SW 1271 (cell line): ENCODE data around the gene ZPBP.

ENCODE experiments used
- DNase-seq, 2 experiments: peaks; one replicate each; lab custom pipeline; 2025; lab: John Stamatoyannopoulos, UW

ZPBP gene, protein sequence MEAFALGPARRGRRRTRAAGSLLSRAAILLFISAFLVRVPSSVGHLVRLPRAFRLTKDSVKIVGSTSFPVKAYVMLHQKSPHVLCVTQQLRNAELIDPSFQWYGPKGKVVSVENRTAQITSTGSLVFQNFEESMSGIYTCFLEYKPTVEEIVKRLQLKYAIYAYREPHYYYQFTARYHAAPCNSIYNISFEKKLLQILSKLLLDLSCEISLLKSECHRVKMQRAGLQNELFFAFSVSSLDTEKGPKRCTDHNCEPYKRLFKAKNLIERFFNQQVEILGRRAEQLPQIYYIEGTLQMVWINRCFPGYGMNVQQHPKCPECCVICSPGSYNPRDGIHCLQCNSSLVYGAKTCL

DNA sequence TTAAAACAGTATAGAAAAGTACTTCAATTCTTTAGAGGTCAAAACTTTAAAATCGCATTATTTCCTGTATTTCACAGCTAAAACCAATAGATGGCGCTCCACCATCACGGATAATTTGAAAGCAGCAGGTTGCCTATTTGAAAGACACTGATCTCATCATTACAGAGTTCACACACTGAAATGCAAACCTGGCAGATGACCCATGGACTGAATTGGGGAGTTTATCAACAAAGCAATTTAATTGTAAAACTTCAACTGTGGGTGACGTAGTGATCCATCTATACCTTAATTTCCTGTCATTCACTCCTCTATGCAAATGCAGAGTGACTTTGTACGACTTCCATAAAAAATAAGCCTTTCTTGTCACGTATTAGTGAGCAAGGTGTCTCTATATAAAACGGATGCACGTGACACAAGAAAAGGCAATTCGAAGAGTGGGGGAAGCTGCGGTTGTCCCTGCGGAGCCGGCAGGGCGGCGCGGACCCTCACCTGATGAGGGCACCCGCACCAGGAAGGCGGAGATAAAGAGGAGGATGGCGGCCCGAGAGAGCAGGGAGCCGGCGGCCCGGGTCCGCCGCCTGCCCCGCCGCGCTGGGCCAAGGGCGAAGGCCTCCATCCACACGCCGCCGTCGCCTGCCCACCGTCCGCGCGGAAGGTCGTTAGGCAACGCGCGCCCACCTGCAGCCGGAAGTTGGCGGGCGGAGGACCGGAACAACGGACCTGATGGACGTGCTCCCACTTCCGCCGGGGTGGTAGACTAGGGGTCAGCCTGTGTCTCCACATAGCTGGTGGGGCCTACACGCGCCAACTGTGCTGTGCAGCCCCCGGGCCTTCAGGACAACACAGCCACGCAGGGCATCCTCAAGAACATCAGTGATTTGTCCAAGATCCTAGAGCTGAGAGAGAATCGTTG lies at the start of gene ZPBP:
Gene ZPBP (minus strand): TSS at position 668 of the 913 bp plus-strand sequence. CDS start 52 bp downstream, at position 616.
- peak in 1 of 2 experiments; percentile 12 for DNase-seq

DNA sequence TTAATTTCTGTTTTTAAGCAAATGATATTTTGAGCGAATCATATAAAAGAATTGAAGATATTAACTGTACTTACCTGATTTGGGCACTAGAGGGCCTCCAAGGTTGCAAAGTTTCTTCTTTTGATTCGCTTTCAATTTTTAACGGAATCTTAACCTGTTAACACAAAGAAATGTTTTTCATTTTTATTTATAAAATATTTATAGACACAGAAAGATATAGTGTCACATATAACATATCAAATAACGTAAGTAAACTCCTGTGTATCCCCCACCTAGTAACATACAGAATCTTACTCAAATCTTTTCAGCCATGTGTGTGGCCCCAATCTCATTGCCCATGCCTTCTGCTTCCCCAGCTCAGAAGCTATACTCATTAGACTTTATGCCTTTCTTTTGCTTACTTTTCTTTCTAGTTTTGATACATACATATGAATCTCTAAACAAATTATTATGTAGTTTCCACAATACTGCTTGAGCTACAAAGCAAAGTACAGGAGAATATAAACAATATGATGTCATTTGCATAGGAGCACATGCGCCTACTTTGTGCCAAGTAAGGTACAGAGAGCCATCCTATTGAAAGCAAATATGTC lies 49.5 kb upstream of the ZPBP start:
- DNase-seq, result peak in 1 of 2 experiments; percentile 22

DNA sequence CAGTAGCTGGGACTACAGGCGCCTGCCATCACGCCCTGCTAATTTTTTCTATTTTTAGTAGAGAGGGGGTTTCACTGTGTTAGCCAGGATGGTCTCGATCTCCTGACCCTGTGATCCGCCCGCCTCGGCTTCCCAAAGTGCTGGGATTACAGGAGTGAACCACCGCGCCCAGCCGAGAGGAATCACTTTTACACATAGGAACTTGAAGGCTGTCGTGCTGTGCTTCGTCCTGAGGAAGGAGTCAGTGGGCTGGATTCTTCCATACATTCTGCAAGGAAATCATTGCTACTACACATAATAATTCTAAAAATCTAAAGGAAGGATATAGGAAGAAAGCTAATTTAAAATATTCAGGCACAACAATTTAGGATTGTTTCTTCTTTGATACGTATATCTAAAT lies 48.8 kb upstream of the ZPBP start:
- DNase-seq, result no peak

DNA sequence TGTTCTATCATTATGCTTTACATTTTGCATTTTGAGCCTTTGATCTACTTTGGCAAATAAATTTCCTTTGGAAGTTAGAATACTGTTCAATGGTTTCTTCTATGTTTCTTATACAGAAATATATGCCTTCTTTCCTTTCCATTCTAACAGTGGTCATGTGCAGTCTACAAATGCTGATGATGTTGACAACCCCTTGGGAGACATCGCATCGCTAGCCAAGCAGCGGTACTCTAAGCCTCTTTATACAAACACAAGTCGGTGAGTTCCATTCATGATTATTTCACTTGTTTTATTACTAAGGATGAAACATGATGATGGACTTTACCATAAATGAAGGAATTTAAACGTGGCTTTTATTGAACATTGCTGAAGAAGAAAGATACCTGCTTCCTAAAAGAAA lies 48.1 kb upstream of the ZPBP start:
- DNase-seq, result no peak

DNA sequence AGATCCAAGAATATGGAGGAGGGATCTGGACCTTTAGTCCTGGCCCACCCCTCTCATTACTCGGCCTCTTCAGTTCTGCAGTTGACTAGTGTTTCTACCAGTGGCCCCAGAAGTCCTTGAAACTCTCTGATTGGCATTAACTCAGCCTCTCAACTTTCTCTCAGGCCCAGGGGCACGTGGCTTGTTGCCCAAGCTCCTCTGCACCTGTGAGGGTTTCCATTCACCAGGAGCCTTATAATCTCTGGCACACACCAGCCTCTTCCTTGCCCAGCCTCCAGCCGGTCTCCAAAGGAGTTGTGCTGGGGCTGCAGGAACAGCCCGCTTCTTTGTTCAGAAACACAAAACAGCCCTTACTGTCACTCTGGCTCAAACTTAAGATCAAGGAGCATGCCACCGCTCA lies 47.6 kb upstream of the ZPBP start:
- DNase-seq, result no peak

DNA sequence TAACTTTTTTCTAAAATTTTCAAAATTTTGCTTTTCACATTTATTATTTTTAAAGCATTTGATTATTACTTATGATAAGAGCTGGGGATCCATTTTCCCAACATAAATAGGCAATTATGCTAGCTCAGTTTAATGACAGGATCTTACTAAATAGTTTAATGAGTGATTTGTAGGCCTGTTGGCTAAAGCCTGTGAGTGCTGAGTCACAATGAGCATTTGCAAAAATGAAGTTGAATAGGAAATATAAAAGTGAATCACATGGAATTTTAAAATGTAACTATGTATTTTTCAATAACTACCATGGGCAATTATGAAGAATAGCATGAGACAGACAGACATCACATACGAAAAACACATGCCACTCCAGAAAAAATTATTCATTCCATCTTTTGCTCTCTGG lies 45.1 kb upstream of the ZPBP start:
- DNase-seq, result no peak

DNA sequence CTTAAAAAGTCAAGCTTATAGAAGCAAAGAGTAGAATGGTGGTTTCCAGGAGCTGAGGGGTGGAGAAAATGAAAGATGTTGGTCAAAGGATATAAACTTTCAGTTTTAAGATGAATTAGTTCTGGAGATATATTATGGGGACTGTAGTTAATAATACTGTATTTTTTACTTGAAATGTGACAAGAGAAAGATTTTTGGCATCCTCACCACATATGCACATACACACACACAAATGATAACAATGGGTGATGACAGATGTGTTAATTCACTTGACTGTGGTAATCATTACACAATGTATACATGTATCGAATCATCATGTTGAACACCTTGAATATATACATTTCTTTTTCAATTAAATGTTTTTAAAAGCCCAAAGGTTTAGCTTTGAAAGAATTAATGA lies 32.7 kb upstream of the ZPBP start:
- DNase-seq, result no peak

DNA sequence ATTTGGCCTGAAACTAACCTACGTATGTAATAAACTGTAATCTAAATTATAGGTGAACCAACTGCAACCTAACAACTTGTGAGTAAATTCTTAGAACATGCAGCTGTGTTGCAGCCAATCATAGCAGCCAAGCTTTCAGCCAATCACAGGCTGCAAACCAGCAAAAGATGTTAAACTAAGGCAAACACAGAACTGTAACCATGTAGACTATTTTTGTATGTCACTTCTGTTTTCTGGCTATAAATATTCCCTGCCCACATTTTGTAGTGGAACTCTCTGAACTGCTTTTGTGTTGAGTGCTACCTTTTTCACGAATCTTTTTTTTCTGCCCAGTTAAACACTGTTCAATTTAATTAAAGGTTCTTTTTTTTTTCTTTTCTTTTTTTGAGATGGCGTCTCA lies 28.2 kb upstream of the ZPBP start:
- no peak for DNase-seq

DNA sequence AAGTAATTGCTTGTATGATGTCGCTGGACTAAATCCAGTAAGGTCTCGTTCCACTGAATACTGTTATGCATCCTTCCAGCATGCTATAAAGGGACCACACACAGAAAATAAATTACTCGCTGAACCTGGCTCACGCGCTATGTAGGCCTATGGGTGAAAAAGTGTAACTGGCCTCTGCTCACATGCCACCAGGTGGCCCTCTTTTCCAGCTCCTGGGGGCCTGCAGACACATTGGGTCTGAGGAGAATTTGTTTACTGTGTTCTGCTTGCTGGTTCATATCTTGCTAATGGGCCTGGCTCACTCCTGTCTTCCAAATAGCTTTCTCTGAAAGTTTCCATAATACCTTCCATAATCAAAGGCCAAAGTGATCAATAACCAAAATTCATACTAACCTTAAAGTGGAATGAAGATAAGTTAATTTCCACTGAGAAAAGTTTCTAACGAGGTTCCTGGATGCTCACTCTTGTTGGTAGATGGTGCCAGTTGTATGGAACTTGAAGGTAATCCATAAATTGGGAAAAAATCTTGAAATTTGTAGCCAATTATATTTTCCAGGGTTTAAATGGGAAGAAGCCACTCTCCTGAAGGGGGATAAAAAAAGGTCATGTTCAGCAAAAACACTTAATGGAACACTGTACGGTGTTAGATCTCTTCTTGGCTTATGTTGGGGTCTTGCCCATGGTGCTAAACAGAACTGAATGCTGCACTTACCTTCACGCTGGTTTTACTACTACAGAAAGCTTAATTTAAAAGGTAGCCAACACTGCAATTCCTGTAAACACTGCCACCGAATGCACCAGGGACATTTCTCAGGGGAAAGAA lies 27.0 kb upstream of the ZPBP start:
- no peak for DNase-seq

DNA sequence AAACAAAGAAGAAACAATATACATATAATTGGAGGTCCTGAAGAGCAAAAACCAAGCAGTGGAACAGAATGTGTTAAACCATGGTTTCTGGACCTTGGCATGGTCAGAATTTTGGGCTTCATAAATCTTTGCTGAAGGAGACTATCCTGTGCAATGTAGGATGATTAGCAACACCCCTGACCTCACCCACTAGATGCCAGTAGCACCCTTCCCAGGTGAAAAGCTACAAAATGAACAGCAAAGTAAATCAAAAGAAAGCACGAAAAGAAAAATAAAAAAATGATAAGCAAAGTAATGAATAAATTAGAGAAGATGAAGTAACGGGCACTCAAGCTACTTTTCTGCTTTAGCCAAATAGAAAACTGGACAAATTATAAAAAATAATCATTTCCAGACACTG lies 19.2 kb upstream of the ZPBP start:
- DNase-seq, result no peak

DNA sequence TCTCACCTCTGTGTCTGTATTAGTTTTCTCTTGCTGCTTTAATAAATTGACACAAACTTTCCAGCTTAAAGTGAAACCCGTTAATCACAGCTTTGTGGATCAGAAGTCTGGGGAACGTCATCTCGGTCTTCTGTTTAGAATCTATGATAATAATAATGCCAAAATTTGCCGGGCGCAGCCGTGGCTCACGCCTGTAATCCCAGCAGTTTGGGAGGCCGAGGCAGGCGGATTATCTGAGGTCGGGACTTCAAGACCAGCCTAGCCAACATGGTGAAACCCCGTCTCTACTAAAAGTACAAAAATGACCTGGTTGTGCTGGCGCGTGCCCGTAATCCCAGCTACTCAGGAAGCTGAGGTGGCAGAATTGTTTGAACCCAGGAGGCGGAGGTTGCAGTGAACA lies 8.8 kb upstream of the ZPBP start:
- no peak for DNase-seq

DNA sequence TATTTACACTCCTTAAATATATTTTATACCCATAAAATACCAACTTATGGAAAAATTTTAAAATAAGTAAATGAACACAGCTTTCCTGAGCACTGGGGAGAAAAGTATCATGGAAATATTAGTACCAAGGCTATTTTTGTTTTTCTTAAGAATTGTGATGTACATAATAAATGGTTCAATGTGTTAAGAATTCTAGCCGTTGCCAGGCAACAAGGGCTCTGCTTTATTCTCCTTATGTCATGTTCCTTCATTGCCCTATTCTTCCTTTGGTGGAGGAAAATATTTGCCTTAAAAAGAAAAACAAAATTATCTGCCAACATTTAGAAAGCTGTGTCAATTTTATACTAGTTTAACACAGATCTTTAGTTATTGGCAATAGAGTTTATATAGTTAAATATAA lies 2.6 kb upstream of the ZPBP start:
- no peak for DNase-seq

DNA sequence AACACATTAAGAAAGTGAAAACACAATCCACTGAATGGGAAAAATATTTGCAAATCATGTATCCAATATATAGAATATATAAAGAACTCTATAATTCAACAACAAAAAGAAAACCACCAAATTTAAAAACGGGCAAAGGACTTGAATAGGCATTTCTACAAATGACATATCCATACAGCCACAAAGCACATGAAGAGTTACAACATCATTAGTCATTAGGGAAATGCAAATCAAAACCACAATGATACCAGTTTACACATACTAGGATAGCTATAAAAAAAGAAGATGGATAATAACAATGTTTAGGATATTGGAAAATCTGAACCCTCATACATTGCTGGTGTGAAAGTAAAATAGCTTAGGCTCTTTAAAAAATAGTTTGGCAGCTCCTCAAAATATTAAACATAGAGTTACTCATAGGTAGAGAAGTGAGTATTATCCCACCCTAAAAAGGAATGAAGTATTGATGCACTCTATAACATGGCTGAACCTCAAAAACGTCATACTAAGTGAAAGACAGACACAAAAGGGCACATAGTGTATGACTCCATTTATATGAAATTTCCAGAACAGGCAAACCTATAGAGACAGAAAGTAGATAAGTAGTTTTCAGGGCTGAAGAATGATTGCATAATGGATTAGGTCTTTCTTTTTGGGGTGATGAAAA lies 4.5 kb downstream of the ZPBP start:
- DNase-seq, result no peak

DNA sequence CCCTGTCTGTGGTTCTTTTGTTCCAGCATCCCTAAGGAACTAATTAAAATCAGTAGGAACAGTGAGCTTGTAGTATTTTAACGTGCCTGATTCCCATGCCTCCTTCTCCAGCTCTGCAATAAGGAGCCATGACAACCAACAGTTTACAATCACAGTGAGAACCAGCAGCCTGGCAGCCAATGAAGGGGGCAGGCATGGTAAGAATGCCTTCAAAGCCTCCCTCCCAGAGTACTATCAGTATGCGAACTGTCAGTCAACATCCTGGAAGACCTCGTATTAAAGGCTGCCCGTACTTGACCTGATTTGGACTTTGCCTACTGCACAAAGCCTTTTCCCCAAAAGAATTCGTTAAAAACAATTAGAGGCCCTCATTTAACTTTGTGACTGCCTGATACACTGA lies 7.7 kb downstream of the ZPBP start:
- DNase-seq, result no peak

DNA sequence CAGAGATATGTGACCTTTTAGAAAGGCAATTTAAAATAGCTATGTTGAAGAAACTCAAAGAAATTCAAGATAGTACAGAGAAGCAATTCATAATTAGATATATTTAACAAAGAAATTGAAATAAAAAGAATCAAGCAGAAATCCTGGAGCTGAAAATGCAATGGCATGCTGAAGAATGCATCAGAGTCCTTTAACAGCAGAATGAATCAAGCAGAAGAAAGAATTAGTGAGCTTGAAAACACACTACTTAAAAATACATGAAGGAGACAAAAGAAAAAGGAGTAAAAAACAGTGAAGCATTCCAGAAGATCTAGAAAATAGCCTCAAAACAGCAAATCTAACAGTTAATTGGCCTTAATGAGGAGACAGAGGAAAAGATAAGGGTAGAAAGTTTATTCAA lies 20.0 kb downstream of the ZPBP start:
- no peak for DNase-seq

DNA sequence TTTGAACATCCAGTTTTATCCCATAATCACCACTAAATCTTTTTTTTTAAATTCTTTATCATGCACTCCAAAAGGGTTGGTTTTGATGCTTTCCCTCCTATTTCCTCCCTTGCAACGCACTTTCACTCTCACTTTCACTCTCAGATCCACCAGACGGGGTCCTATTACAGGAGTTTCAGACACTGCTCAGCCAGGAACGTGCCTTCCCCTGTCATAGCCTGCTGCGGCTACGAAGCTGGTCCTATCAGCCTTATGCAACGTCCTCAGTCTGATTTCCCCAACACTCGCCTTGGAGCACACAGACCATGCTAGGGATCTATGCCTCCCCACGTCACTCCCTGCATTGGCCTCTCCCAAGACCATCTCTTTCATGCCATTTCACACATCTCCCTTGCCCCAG lies 23.4 kb downstream of the ZPBP start:
- DNase-seq, result no peak

DNA sequence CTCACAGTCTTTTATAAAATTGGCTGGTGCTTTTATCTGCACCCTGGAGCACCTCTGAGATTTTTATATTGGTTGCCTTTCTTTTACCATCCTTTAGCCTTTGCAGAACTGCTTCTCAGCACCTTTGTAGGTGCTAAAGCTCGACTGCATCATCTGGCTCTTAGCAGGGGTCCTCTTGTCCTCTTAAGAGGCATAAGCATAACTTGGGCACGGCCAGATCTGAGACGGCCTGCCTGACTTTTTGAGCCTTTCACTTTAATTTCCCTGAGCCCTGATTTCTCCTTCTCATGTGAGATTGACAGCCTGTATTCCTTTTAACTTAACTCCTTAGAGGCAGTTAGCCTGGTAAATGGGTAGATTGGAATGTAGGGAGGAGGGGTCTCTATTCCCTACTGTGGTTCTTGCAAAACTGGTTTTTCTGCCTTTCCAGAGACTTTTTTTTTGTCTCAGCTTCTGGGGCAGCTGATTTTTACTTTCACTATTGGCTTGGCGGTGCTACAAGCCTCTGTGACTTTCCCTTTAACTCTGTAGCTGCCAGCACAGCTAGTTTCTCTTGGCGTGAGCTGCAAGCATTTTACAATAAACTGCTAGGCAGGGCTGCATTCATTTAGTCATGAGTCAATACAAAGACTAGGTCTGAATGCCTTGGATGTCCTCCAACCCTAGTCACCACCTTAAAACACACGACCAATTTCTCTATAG lies 24.0 kb downstream of the ZPBP start:
- DNase-seq, result no peak

DNA sequence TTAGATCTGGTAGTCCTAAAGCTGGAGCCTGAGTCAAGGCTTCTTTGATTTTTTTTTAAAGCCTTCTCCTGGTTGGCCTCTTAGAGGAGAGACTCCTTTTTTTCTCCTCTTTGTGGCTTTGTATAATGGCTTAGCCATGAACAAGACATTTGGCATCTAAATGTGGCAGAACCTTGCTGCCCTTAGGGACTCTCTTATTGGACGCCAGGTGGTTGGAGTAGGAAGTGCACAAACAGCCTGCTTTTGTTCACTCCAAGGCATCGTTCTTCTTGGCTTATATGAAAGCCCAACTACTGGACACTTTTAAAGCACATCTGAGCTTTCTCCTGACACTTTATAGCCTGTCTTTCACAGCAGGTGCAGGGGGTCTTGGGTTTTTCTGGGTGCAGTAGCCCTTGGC lies 25.0 kb downstream of the ZPBP start:
- DNase-seq, result no peak

DNA sequence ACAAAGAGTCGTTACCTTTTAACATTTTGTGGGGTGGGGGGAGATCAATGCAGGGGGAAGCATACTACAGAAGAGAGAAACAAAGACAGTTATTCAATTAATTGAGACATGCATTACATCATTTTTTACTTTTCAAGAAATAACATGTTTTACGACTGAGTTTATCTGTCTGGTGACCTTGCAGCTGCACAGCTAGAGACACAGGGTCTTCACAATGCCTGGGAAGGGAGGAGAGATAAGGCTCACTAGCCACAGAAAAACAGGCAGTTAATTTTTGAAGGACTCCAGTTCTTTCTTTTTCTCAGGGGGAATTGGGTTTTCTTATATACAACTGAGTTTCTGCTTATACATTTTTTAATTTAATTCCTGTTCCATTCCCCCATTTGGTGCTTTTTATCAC lies 30.1 kb downstream of the ZPBP start:
- no peak for DNase-seq

DNA sequence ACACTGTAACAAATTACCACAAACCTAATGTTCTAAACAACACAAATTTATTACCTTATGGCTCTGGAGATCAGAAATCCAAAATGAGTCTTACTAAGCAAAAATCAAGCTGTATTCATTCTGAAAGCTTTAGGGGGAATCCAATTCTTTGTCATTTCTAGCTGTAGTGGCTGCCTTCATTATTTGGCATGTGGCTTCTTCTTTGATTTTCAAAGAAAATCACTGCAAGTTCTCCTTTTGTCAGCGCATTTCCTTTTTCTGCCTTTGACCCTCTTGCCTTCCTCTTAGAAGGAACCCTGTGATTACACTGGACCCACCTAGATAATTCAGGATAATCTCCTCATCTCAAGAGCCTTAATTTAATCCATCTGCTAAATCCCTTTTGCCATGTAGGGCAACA lies 36.9 kb downstream of the ZPBP start:
- no peak for DNase-seq

DNA sequence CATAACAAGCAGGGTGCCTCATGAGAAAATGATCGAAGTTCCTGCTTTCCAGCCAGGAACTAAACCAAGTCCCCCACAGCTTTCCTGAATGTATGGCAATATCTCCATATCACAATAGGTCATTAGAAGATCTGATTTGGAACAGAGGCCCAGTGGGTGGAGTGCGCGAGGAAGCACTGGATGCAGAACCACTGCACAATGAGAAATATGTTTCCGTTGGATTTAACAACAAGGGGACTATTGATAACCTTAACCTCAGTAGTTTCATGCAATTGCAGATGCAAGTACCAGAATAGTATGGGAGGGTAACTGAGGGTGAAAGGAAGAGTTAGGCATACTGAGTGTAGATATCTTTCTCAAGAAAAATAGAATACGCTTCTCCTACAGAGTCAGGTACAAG lies 45.3 kb downstream of the ZPBP start:
- DNase-seq, result no peak
